Peyer's patch (tissue), 4 donors: Measurements from ENCODE around the gene F2RL3. TPM values are rescaled to one million over a fixed set of nuclear protein-coding genes. Genes with fewer than 3 reads are reported as not detected.

ENCODE experiments used
- DNase-seq, 3 donors: peaks; one replicate each; pipeline ENCODE4 v3.0.0-alpha.2; 2017 to 2019
- H3K27ac ChIP-seq, 4 donors: fragments of 200-600 bp; sonication (generic); one replicate each; pipeline ENCODE4 v1.5.1; 2016 to 2019
- H3K27me3 ChIP-seq, 2 donors: fragments of 200-600 bp; sonication (generic); one replicate each; pipeline ENCODE4 v1.5.1; 2019
- H3K36me3 ChIP-seq, 3 donors: fragments of 200-600 bp; sonication (generic); one replicate each; pipeline ENCODE4 v1.5.1; 2016 to 2019
- H3K4me1 ChIP-seq, 4 donors: fragments of 200-600 bp; sonication (generic); one replicate each; pipeline ENCODE4 v1.5.1; 2016 to 2019
- H3K4me3 ChIP-seq, 4 donors: fragments of 200-600 bp; sonication (generic); 1 replicate in 3 of 4; 2 replicates in 1 of 4; pipeline ENCODE4 v1.5.1; 2016 to 2019; ENCODE audit warnings: mild to moderate bottlenecking in 1 of 4
- H3K9me3 ChIP-seq, 4 donors: fragments of 200-600 bp; sonication (generic); one replicate each; pipeline ENCODE4 v1.5.1; 2016 to 2019; ENCODE audit warnings: mild to moderate bottlenecking in 1 of 4
- POLR2A ChIP-seq, 2 donors: fragments of 450-650 bp; IDR thresholded peaks; one replicate each; pipeline ENCODE4 v1.5.1; 2017; ENCODE audit warnings: antibody characterized with exemption in 2 of 2, mild to moderate bottlenecking in 2 of 2, moderate library complexity in 2 of 2
- total RNA-seq, 4 donors: library from RNA; depleted of rRNA; stranded (reverse); fragments of >200 nt; gene quantifications; one replicate each; pipeline ENCODE4 v1.1.0, GENCODE V29; 2016
- TF ChIP-seq, protein P1 (sequence below), 6 experiments: fragments of 450-650 bp in 4 of 6; fragments of 200-600 bp in 2 of 6; sonication (generic) in 1 of 6; IDR thresholded peaks; one replicate each; pipeline ENCODE4 v1.5.1; 2017 to 2019; ENCODE audit warnings: antibody characterized with exemption in 6 of 6, mild to moderate bottlenecking in 3 of 6, moderate library complexity in 1 of 6

F2RL3 gene
- total RNA-seq, 4 donors from 2014 or later, result 3.9 to 11.6 (median 5.1) TPM

DNA sequence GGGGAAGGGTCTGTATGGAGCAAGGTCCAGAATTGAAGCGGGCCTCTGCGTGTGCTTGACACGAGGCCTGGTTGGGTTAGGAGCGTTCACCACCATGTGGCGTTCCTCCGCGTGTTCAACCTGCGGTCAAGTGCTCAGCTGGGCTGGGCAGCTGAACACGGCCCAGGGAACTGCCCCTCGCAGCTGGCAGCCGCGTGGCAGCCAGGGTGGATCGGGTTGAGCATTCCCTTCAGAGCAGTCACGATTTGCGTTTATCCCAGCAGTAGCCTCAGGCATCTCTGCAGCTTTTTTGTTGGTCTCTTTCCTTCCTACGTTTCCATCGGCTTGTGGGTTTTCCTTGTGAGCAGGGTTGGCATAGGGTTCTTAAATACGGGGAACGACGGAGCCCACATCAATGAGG lies 28.7 kb upstream of the F2RL3 start:
- H3K27me3 ChIP-seq, result no peaks in the 10 kb centered on the region
- DNase-seq, result no peak
- H3K36me3 ChIP-seq, result peaks cover 0 to 32% (median 5%) of the 10 kb centered on the region in 3 donors
- no peak for TF ChIP-seq POLR2A (IDR thresholded peaks at IDR 0.05)
- TF ChIP-seq, protein P1, sequence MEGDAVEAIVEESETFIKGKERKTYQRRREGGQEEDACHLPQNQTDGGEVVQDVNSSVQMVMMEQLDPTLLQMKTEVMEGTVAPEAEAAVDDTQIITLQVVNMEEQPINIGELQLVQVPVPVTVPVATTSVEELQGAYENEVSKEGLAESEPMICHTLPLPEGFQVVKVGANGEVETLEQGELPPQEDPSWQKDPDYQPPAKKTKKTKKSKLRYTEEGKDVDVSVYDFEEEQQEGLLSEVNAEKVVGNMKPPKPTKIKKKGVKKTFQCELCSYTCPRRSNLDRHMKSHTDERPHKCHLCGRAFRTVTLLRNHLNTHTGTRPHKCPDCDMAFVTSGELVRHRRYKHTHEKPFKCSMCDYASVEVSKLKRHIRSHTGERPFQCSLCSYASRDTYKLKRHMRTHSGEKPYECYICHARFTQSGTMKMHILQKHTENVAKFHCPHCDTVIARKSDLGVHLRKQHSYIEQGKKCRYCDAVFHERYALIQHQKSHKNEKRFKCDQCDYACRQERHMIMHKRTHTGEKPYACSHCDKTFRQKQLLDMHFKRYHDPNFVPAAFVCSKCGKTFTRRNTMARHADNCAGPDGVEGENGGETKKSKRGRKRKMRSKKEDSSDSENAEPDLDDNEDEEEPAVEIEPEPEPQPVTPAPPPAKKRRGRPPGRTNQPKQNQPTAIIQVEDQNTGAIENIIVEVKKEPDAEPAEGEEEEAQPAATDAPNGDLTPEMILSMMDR (IDR thresholded peaks at IDR 0.05), result no peak
- H3K4me1 ChIP-seq, result no peaks in the 10 kb centered on the region
- H3K9me3 ChIP-seq, result no peaks in the 10 kb centered on the region
- H3K27ac ChIP-seq, result no peak overlapping the region
- H3K4me3 ChIP-seq, result no peak overlapping the region

DNA sequence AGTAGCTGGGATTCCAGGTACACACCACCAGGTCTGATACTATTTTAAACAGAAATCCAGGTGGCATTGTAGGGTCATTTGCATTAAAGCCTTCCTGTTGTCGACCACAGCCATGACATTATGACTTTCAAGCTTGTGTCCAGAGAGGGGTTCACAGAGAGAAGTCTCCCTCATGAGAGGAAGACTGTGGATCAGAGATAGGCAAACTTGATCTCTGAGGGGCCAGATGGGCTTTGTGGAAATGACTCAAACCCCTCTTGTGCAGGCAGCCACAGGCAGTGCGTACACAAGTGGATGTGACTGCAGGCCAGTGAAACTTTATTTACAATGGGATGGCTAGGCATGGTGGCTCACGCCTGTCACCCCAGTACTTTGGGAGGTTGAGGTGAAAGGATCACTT lies 27.8 kb upstream of the F2RL3 start:
- DNase-seq, result no peak
- H3K36me3 ChIP-seq, result peaks cover 0 to 36% (median 5%) of the 10 kb centered on the region in 3 donors
- H3K27ac ChIP-seq, result no peak overlapping the region
- no peaks in the 10 kb centered on the region for H3K9me3 ChIP-seq
- no peak overlapping the region for H3K4me3 ChIP-seq
- H3K4me1 ChIP-seq, result no peaks in the 10 kb centered on the region
- TF ChIP-seq, protein P1 (IDR thresholded peaks at IDR 0.05), result no peak
- no peak for TF ChIP-seq POLR2A (IDR thresholded peaks at IDR 0.05)
- no peaks in the 10 kb centered on the region for H3K27me3 ChIP-seq

DNA sequence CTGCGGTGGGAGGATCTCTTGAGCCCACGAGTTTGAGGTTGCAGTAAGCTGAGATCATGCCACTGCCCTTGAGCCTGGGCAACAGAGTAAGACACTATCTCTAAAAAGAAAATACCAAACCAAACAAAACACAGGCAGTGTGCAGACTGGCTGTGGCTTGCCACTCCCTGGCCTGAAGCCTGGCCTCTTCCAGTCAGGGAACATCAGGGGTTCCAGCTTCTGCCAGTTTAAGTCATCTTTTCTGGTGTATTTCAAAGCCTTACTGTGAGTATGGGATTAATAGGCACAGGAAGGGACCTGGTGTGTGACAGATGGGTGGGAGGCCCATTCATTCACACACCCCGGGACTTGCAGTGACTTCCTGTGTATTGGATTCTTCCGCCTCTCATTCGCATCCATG lies 27.0 kb upstream of the F2RL3 start:
- DNase-seq, result no peak
- Histone ChIP-seq H3K36me3 (peaks cover 0 to 44% (median 5%) of the 10 kb centered on the region in 3 donors), H3K4me1 (no peaks in the 10 kb centered on the region), H3K4me3 (no peak overlapping the region), H3K9me3 (no peaks in the 10 kb centered on the region), H3K27ac (no peak overlapping the region), H3K27me3 (no peaks in the 10 kb centered on the region)
- no peak for TF ChIP-seq POLR2A (IDR thresholded peaks at IDR 0.05)
- TF ChIP-seq, protein P1 (IDR thresholded peaks at IDR 0.05), result no peak

DNA sequence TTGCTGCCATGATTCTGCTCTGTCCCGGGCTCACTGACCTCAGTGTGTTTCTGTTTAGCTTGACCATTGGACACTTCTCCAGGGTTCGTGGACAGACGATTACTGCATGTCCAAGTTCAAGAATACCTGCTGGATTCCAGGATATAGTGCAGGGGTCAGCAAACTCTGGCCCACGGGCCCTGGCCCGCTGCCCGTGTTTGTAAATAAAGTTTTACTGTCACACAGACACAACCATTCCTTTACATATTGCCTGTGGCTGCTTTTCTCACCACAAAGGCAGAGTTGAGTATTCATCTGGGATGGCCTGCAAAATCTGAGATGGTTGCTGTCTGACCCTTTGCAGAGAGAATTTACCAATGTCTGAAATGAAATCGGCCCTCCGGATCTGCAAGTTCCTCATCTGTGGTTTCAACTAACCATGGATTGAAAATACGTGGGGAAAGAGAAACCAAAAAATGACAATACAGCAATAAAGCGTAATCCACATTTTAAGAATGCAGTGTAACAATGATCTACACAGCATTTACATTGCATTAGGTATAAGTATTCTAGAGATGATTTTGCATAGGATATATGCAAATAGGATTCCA lies 25.9 kb upstream of the F2RL3 start:
- TF ChIP-seq, protein P1 (IDR thresholded peaks at IDR 0.05), result no peak
- TF ChIP-seq POLR2A (IDR thresholded peaks at IDR 0.05), result no peak
- Histone ChIP-seq H3K4me3 (no peak overlapping the region), H3K27me3 (no peaks in the 10 kb centered on the region), H3K27ac (no peak overlapping the region), H3K4me1 (no peaks in the 10 kb centered on the region), H3K36me3 (peaks cover 0 to 55% (median 5%) of the 10 kb centered on the region in 3 donors), H3K9me3 (no peaks in the 10 kb centered on the region)
- DNase-seq, result no peak

DNA sequence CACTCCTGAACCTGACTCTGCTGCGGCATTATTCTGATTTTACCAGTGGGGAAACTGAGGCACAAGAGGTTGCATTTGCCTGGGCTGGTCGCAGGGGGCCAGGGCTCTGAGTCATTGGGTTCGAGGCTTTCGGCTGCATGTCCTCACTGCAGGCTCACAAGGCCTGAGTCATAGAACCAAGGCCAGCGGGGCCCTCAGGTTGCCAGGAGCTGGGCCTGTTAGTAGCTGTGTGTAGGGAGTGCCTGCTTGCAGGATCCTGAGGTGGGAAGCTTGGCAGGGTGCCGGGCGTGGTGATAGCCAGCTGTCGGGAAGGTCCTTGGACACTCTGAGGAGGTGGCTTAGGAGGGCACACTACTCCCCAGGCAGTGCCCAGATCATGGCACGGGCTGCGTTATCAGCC lies 21.6 kb upstream of the F2RL3 start:
- peaks cover 0 to 96% (median 5%) of the 10 kb centered on the region in 3 donors for H3K36me3 ChIP-seq
- TF ChIP-seq, protein P1 (IDR thresholded peaks at IDR 0.05), result no peak
- TF ChIP-seq POLR2A (IDR thresholded peaks at IDR 0.05), result no peak

More for the DNA sequence above, 21.6 kb upstream of the F2RL3 start:
- H3K4me1 ChIP-seq, result no peaks in the 10 kb centered on the region
- no peaks in the 10 kb centered on the region for H3K27me3 ChIP-seq
- no peak overlapping the region for H3K4me3 ChIP-seq
- H3K9me3 ChIP-seq, result no peaks in the 10 kb centered on the region
- no peak overlapping the region for H3K27ac ChIP-seq
- no peak for DNase-seq
